Mesenchymal stem cell (in vitro differentiated cells and primary cell): ENCODE results near the gene MRPS12. TPM values are rescaled to one million over a fixed set of nuclear protein-coding genes. Genes with fewer than 3 reads are reported as not detected.
A peak's percentile ranks its signal among the peaks of the same experiment; 100 is the strongest.
"Not testable (repeated sequence)": the region's sequence is repeated elsewhere in the genome, so short reads cannot be mapped to it uniquely, and the experiment has no call there.

Experiments used
- DNase-seq: peaks from one replicate; pipeline ENCODE4 v3.0.0-alpha.2; 2013
- H2AFZ ChIP-seq: one replicate; pipeline ENCODE4 v1.6.1; 2013; ENCODE audit warnings: low read depth, mild to moderate bottlenecking, control low read depth, inconsistent platforms, low read length, moderate library complexity
- H2AK5ac ChIP-seq: 2 replicates; pipeline ENCODE4 v1.6.1; 2013; ENCODE audit warnings: low read length, moderate library complexity, mild to moderate bottlenecking, inconsistent platforms; ENCODE audit not compliant: severe bottlenecking
- H2BK120ac ChIP-seq: one replicate; pipeline ENCODE4 v1.6.1; 2013; ENCODE audit warnings: low read depth, mild to moderate bottlenecking, inconsistent platforms, low read length, moderate library complexity
- H2BK12ac ChIP-seq, 2 experiments: one replicate each; pipeline ENCODE4 v1.6.1; 2013; ENCODE audit warnings: inconsistent platforms in 2 of 2, low read length in 2 of 2, mild to moderate bottlenecking in 2 of 2, moderate library complexity in 2 of 2, control low read depth in 1 of 2
- H2BK15ac ChIP-seq: one replicate; pipeline ENCODE4 v1.6.1; 2013; ENCODE audit warnings: mild to moderate bottlenecking, low read depth, inconsistent platforms; ENCODE audit not compliant: poor library complexity, severe bottlenecking
- H2BK5ac ChIP-seq: 2 replicates; pipeline ENCODE4 v1.6.1; 2013; ENCODE audit warnings: low read depth, mild to moderate bottlenecking, low read length, control low read depth, inconsistent platforms; ENCODE audit not compliant: poor library complexity, severe bottlenecking
- H3K14ac ChIP-seq, 2 experiments: one replicate each; pipeline ENCODE4 v1.6.1; 2013; ENCODE audit warnings: inconsistent platforms in 2 of 2, low read length in 2 of 2, control low read depth in 1 of 2, mild to moderate bottlenecking in 1 of 2, moderate library complexity in 1 of 2
- H3K18ac ChIP-seq, 2 experiments: one replicate each; pipeline ENCODE4 v1.6.1; 2013; ENCODE audit warnings: inconsistent platforms in 2 of 2, low read length in 2 of 2, control low read depth in 1 of 2, low read depth in 1 of 2, mild to moderate bottlenecking in 1 of 2
- H3K23ac ChIP-seq, 2 experiments: one replicate each; pipeline ENCODE4 v1.6.1; 2013; ENCODE audit warnings: inconsistent platforms in 2 of 2, low read length in 2 of 2, mild to moderate bottlenecking in 2 of 2, moderate library complexity in 2 of 2, control low read depth in 1 of 2
- H3K27ac ChIP-seq: 2 replicates; pipeline ENCODE4 v1.5.1; 2013; ENCODE audit warnings: mild to moderate bottlenecking, moderate library complexity, low read length, control low read depth, inconsistent platforms; ENCODE audit not compliant: poor library complexity, severe bottlenecking
- H3K27me3 ChIP-seq, 2 experiments: 2 replicates each; pipeline versions ENCODE4 v1.6.1 to v1.7.0; 2013; ENCODE audit warnings: low read length in 2 of 2, mild to moderate bottlenecking in 2 of 2, moderate library complexity in 2 of 2, control low read depth in 1 of 2, inconsistent platforms in 1 of 2; ENCODE audit not compliant: control insufficient read depth in 1 of 2, insufficient read depth in 1 of 2
- H3K36me3 ChIP-seq, 2 experiments: 2 replicates each; pipeline versions ENCODE4 v1.6.1 to v1.7.0; 2013; ENCODE audit warnings: low read length in 2 of 2, control low read depth in 1 of 2, inconsistent platforms in 1 of 2, low read depth in 1 of 2, mild to moderate bottlenecking in 1 of 2; ENCODE audit not compliant: insufficient read depth in 2 of 2, control insufficient read depth in 1 of 2
- H3K4ac ChIP-seq, 2 experiments: one replicate each; pipeline ENCODE4 v1.6.1; 2013; ENCODE audit warnings: inconsistent platforms in 2 of 2, low read length in 2 of 2, mild to moderate bottlenecking in 2 of 2, moderate library complexity in 2 of 2, control low read depth in 1 of 2, low read depth in 1 of 2
- H3K4me1 ChIP-seq: 2 replicates; pipeline ENCODE4 v1.6.1; 2013; ENCODE audit warnings: low read depth, low read length, control low read depth; ENCODE audit not compliant: control insufficient read depth, insufficient read depth
- H3K4me2 ChIP-seq: 2 replicates; pipeline ENCODE4 v1.6.1; 2013; ENCODE audit warnings: low read length, mild to moderate bottlenecking, inconsistent platforms; ENCODE audit not compliant: poor library complexity, severe bottlenecking
- H3K4me3 ChIP-seq, 2 experiments: 2 replicates each; pipeline versions ENCODE4 v1.5.1 to v1.7.0; 2013; ENCODE audit warnings: low read length in 2 of 2, mild to moderate bottlenecking in 2 of 2, control low read depth in 1 of 2, low read depth in 1 of 2; ENCODE audit not compliant: insufficient read depth in 1 of 2
- H3K79me1 ChIP-seq: replicated peaks from 2 replicates; pipeline ENCODE4 v1.6.1; 2013; ENCODE audit warnings: mild to moderate bottlenecking, control low read depth, low read length, inconsistent platforms; ENCODE audit not compliant: poor library complexity, severe bottlenecking
- H3K9ac ChIP-seq: 2 replicates; pipeline ENCODE4 v1.7.0; 2013; ENCODE audit warnings: mild to moderate bottlenecking, low read length, moderate library complexity
- H3K9me3 ChIP-seq: 2 replicates; pipeline ENCODE4 v1.7.0; 2013; ENCODE audit warnings: mild to moderate bottlenecking, low read length; ENCODE audit not compliant: control insufficient read depth
- H4K8ac ChIP-seq: one replicate; pipeline ENCODE4 v1.6.1; 2013; ENCODE audit warnings: inconsistent platforms, mild to moderate bottlenecking, low read length, moderate library complexity
- H4K91ac ChIP-seq: one replicate; pipeline ENCODE4 v1.6.1; 2013; ENCODE audit warnings: mild to moderate bottlenecking, low read length, inconsistent platforms
- WGBS: methylation state at CpG from one replicate; pipeline ENCODE4 v1.1.7; 2013; ENCODE audit warnings: mixed read lengths; 5-methylcytosine and 5-hydroxymethylcytosine counted together
- polyA plus RNA-seq, 2 experiments: library from polyadenylated mRNA; stranded (reverse); fragments of 200-250 nt; gene quantifications; one replicate each; pipeline ENCODE4 v1.2.3, GENCODE V29; 2013

The MRPS12 gene
- polyA plus RNA-seq (2013, experiment 1 of 2): 48.5 TPM
- polyA plus RNA-seq (2013, experiment 2 of 2): 46.2 TPM

DNA sequence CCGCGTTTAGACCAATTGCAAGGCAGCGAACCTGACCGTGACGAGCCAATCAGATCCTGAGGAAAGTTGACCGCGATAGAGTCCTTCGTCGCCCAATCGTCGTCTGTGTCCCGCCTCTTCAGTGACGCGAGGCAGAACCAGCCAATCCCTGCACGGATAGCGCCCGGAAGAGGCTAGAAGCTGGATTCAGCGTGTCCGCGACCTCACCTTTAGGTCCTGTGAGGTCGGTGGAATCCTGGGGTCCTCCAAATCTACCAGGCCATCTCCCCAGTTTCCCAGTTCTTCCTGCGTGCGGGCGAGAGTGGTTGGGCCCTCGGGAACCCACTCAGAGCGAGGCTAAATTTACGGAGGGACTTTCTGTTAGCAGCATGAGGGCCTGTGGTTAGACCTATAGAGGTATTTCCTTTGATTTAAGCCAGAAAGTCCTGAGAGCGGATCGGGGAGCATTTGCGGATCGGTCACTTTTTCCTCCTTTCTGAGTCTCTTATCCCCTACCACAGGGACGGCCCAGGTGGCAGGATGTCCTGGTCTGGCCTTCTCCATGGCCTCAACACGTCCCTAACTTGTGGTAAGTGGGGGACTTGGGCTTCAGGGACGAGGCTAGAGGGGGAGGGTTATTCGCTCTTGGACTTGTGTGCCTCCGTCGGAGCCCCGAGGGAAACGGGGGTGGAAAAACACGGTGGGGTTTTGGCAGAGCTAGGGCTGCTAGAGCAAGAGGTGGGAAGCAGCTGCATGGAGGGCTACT, at the start of gene MRPS12:
TSS of gene MRPS12 (plus strand) at position 169 of the 745 bp plus-strand sequence. CDS start at position 520, 351 bp downstream.
- Histone ChIP-seq H3K27ac (peak within 1 kb of the TSS; percentile 97), H2BK120ac (peak within 1 kb of the TSS; percentile 30), H3K18ac (peak within 1 kb of the TSS; percentile 75 to 91), H3K4me2 (peak within 1 kb of the TSS; percentile 97), H3K79me1 (peaks cover 32% of the 10 kb centered on the region), H4K8ac (peak within 1 kb of the TSS; percentile 95), H3K9ac (peak within 1 kb of the TSS; percentile 95), H4K91ac (peak within 1 kb of the TSS; percentile 75), H2BK5ac (peak within 1 kb of the TSS; percentile 81), H3K4me3 (peak within 1 kb of the TSS; percentile 80 to 89), H3K14ac (peak within 1 kb of the TSS in 1 of 2 experiments; percentile 50), H3K27me3 (no peaks in the 10 kb centered on the region), H3K23ac (no peak within 1 kb of the TSS), H2BK15ac (peak within 1 kb of the TSS; percentile 71), H3K9me3 (no peaks in the 10 kb centered on the region), H2AK5ac (peak within 1 kb of the TSS; percentile 33), H3K4me1 (peaks cover 10% of the 10 kb centered on the region), H2AFZ (peak within 1 kb of the TSS; percentile 89), H2BK12ac (peak within 1 kb of the TSS in 1 of 2 experiments; percentile 21), H3K4ac (peak within 1 kb of the TSS; percentile 85 to 89), H3K36me3 (peaks cover 26 to 33% of the 10 kb centered on the region in 2 experiments)
- peak; percentile 99 for DNase-seq
- WGBS: under 1% methylated on average over 36 of the region's 40 CpGs

DNA sequence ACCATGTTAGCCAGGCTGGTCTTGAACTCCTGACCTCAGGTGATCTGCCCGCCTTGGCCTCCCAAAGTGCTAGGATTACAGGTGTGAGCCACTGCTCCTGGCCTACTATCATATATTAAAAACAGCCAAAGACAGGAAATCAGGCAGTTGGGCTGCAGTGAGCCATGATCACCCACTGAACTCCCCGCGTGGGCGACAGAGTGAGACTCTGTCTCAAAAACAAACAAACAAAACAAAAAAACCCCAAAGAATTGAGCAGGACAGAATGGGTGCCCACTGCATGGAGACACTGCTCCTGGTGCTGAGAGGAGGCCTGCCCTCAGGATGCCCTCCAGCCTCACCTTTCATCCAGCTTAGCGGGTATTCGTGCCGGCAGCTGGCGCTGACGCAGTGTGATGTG, 47.5 kb upstream of the MRPS12 start:
- H3K4me3 ChIP-seq: no peak overlapping the region
- no peak overlapping the region for H2AK5ac ChIP-seq
- no peak overlapping the region for H3K27ac ChIP-seq
- no peak overlapping the region for H2BK15ac ChIP-seq
- H2AFZ ChIP-seq: no peak overlapping the region
- no peak overlapping the region for H4K91ac ChIP-seq
- H3K79me1 ChIP-seq: peaks cover 1% of the 10 kb centered on the region
- no peak overlapping the region for H4K8ac ChIP-seq
- no peak for DNase-seq
- H3K14ac ChIP-seq: no peak overlapping the region
- no peak overlapping the region for H3K4me2 ChIP-seq
- H3K4ac ChIP-seq: no peak overlapping the region
- no peak overlapping the region for H2BK120ac ChIP-seq
- no peak overlapping the region for H3K9ac ChIP-seq
- H3K9me3 ChIP-seq: no peaks in the 10 kb centered on the region
- no peak overlapping the region for H2BK5ac ChIP-seq
- peaks cover 2% of the 10 kb centered on the region for H3K4me1 ChIP-seq
- no peak overlapping the region for H2BK12ac ChIP-seq
- no peak overlapping the region for H3K23ac ChIP-seq
- no peak overlapping the region for H3K18ac ChIP-seq
- WGBS: 98% methylated on average over 9 of the region's 9 CpGs
- H3K36me3 ChIP-seq: peaks cover 35 to 45% of the 10 kb centered on the region in 2 experiments
- H3K27me3 ChIP-seq: no peaks in the 10 kb centered on the region

DNA sequence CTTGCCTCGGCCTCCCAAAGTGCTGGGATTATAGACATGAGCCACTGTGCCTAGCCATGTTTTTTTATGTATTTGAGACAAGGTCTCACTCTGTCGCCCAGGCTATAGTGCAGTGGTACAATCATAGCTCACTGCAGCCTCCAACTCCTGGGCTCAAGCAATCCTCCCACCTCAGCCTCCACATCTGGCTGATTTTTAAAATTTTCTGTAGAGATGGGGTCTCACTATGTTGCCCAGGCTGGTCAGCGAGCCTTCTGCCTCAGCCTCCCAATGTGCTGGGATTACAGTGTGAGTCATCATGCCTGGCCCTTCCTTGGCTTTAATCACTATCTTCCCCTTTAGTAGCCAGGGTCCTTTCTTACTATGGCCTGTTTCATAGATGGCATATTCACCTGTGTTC, 46.1 kb upstream of the MRPS12 start:
- peaks cover 44 to 48% of the 10 kb centered on the region in 2 experiments for H3K36me3 ChIP-seq
- H3K4ac ChIP-seq, H2AK5ac ChIP-seq, H3K9ac ChIP-seq, H4K8ac ChIP-seq, H3K23ac ChIP-seq, H3K4me1 ChIP-seq, H3K27ac ChIP-seq, H2BK15ac ChIP-seq, DNase-seq, H3K4me3 ChIP-seq, H2BK5ac ChIP-seq, H2BK12ac ChIP-seq, H3K27me3 ChIP-seq, H2AFZ ChIP-seq, H3K14ac ChIP-seq, H3K18ac ChIP-seq, H3K9me3 ChIP-seq, H3K79me1 ChIP-seq, H3K4me2 ChIP-seq, H2BK120ac ChIP-seq, H4K91ac ChIP-seq: not testable (repeated sequence)
- WGBS: 95% methylated on average over 3 of the region's 3 CpGs

DNA sequence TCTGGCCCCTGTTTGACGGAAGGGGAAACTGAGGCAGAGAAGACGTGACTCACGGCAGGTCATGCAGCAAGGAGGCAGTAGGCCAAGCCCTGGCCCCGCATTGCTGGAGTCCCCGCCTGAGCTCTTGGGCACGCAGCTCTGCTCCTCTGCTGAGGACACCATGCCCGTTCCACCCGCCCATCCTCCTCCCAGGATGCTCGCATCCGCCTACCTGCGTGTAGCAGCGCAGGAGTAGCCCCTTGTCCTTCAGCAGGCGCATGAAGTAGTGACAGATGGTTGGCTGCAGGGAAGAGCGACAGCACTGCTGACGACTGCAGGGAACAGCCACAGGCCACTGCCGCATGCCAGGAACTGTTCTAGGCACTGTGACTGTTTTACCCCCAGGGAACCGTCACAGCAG, 41.9 kb upstream of the MRPS12 start:
- Histone ChIP-seq H3K18ac (no peak overlapping the region), H3K4me1 (peaks cover 2% of the 10 kb centered on the region), H3K4me3 (no peak overlapping the region), H3K14ac (no peak overlapping the region), H3K9me3 (no peaks in the 10 kb centered on the region), H3K23ac (no peak overlapping the region), H2BK12ac (no peak overlapping the region), H3K27me3 (no peaks in the 10 kb centered on the region), H3K79me1 (peaks cover 1% of the 10 kb centered on the region), H2AK5ac (no peak overlapping the region), H3K4ac (no peak overlapping the region), H2BK15ac (no peak overlapping the region), H2BK5ac (no peak overlapping the region), H3K9ac (no peak overlapping the region), H4K91ac (no peak overlapping the region), H3K36me3 (peaks cover 41 to 44% of the 10 kb centered on the region in 2 experiments), H3K4me2 (no peak overlapping the region), H2BK120ac (no peak overlapping the region), H2AFZ (no peak overlapping the region), H3K27ac (no peak overlapping the region), H4K8ac (no peak overlapping the region)
- 97% methylated on average over 17 of the region's 17 CpGs for WGBS
- DNase-seq: no peak
